ENCODE results near the gene ADAP1. TPM values are rescaled to one million over a fixed set of nuclear protein-coding genes. Genes with fewer than 3 reads are reported as not detected.
"Not testable (repeated sequence)": the region's sequence is repeated elsewhere in the genome, so short reads cannot be mapped to it uniquely, and the experiment has no call there.

The ADAP1 gene, protein sequence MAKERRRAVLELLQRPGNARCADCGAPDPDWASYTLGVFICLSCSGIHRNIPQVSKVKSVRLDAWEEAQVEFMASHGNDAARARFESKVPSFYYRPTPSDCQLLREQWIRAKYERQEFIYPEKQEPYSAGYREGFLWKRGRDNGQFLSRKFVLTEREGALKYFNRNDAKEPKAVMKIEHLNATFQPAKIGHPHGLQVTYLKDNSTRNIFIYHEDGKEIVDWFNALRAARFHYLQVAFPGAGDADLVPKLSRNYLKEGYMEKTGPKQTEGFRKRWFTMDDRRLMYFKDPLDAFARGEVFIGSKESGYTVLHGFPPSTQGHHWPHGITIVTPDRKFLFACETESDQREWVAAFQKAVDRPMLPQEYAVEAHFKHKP
- total RNA-seq: 0.79 and 1.8 TPM in 2 replicates

DNA sequence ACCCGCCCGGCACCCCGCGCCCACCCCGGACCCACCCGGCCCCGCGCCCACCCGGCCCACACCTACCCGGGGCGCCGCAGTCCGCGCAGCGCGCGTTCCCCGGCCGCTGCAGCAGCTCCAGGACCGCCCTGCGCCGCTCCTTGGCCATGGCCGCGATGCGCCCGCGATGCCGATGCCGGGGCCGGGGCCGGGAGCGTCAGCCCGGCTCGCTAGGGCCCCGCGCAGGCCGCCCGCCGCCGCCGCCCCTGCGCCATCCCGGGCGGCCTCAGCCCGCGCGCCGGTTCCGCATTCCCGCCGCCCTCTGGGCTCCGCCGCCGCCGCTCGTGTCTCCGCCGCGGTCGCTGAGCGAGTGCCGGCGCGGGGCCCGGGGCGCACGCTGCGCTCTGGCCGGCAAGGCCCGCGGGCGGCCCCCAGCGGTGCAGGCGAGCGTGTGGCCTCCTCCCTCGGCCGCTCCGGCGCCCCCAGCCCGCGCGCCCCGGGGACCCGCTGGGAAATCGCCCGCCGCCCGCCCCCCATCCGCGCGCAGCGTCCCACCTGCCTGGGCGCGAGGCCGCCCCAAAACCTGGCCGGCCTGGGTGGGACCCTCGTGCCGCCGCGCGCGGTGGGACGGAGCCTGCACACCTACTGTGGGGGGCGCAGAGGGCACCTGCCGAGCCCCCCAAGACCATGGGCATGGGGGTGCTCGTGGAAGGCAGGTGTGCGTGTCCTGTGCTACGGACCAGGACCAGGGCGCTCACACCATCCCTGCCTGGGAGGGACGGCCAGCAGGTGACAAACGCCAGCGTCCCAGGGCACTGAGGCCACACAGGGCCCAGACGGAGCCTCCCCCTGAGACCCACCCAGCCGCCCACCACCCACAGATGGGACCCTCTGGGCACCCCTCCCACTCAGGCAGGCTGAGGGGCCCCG lies at the start of gene ADAP1:
TSS of gene ADAP1 (minus strand) at position 351 of the 909 bp plus-strand sequence. CDS start at position 148, 203 bp downstream.
- no peak for DNase-seq (ENCODE audit: low read depth, low spot score)

DNA sequence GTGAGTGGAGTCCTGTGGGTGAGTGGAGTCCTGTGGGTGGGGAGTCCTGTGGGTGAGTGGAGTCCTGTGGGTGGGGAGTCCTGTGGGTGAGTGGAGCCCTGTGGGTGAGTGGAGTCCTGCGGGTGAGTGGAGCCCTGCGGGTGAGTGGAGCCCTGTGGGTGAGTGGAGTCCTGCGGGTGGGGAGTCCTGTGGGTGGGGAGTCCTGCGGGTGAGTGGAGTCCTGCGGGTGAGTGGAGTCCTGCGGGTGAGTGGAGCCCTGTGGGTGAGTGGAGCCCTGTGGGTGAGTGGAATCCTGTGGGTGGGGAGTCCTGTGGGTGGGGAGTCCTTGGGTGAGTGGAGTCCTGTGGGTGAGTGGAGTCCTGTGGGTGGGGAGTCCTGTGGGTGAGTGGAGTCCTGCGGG lies 48.0 kb upstream of the ADAP1 start:
- not testable (repeated sequence) for DNase-seq (ENCODE audit: low read depth, low spot score)

DNA sequence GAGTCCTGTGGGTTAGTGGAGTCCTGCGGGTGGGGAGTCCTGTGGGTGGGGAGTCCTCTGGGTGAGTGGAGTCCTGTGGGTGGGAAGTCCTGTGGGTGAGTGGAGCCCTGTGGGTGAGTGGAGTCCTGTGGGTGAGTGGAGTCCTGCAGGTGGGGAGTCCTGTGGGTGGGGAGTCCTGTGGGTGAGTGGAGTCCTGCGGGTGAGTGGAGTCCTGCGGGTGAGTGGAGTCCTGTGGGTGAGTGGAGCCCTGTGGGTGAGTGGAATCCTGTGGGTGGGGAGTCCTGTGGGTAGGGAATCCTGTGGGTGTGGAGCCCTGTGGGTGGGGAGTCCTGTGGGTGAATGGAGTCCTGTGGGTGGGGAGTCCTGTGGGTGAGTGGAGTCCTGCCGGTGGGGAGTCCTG lies 47.5 kb upstream of the ADAP1 start:
- not testable (repeated sequence) for DNase-seq (ENCODE audit: low read depth, low spot score)

DNA sequence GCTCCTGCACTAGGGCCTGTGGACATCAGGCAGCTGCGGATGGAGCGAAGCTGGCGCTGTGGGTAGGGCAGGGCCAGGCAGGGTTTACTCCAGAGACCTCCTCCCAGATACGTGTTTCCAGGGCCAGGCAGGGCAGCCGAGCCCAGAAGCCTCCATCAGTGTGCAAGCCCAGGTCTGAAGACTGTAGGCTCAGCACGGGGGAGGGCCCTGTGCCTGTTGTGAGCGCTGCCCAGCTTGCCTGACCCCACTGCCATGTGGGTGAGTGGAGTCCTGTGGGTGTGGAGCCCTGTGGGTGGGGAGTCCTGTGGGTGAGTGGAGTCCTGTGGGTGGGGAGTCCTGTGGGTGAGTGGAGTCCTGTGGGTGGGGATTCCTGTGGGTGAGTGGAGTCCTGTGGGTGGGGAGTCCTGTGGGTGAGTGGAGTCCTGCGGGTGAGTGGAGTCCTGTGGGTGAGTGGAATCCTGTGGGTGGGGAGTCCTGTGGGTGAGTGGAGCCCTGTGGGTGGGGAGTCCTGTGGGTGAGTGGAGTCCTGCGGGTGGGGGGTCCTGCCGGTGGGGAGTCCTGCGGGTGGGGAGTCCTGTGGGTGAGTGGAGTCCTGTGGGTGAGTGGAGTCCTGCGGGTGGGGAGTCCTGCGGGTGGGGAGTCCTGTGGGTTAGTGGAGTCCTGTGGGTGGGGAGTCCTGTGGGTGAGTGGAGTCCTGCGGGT lies 46.7 kb upstream of the ADAP1 start:
- DNase-seq (ENCODE audit: low read depth, low spot score): not testable (repeated sequence)

DNA sequence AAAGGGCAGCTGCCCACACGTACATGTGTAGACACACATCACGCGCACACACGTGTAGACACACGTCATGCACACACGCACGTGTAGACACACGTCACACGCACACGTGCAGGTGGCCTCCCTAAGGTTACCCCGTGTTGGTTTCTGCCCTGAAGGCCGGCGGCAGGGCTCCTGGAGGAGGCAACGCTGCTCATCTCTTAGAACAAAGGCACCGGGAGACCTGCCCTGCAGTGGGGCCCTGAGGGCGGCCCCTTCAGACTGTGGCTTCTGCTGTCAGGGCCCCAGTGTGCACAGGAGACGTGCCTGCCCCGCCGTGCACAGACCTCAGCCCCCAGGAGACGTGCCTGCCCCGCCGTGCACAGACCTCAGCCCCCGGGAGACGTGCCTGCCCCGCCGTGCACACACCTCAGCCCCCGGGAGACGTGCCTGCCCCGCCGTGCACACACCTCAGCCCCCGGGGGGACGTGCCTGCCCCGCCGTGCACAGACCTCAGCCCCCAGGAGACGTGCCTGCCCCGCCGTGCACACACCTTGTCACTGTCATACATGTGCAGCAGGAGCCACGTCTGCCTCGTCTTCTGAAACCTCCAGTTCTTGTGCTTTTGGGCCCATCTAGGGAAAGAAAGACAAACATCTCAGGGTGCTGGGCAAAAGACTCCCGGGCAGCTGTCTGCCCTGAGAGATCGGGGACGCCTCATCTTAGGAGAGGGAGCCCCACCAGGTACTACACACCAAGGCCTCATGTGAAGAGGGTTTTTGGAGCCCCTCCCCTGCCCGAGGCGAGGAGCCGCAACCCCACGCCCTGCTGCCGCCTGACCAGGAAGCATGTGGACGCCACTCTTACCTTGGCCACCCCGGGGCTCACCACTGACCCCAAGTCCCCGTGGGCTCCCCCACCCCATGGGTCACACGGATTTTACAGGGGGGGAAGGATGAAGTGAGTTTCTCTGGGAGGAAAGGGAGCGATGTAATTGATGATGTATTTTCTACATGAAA lies 45.8 kb upstream of the ADAP1 start:
- DNase-seq (ENCODE audit: low read depth, low spot score): no peak

DNA sequence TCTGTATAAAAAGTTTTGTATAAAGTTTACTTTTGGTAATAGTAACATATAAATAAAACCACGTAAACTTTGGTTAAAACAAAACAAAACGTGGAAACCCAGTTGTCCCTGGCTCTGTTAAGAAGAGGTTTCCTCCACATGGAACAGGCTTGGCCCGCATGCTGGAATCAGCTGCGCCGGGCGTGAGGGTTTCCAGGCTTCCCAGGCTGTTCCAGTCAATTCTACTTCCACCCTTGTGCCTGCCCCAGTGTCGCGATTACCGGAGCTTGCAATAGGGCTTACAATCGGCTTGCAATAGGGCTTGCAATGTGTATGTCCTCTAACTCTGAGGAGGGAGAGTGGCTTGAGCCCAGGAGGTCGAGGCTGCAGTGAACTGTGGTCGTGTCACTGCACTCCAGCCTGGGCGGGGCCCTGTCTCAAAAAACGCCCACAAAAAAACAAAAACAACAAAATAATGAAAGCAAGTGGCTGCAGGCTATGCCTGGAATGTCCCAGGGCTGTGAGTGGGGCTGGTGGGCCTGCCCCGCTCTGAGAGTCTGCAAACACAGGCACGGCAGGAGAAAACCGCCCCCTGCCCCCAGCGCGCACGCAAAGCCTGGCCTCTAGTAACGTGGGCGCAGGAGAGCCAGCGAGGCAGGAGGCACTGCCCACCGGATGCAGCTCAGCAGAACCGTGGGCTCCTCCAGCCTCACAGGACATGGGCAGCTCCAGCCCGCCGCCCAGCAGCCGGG lies 44.8 kb upstream of the ADAP1 start:
- DNase-seq (ENCODE audit: low read depth, low spot score): no peak

DNA sequence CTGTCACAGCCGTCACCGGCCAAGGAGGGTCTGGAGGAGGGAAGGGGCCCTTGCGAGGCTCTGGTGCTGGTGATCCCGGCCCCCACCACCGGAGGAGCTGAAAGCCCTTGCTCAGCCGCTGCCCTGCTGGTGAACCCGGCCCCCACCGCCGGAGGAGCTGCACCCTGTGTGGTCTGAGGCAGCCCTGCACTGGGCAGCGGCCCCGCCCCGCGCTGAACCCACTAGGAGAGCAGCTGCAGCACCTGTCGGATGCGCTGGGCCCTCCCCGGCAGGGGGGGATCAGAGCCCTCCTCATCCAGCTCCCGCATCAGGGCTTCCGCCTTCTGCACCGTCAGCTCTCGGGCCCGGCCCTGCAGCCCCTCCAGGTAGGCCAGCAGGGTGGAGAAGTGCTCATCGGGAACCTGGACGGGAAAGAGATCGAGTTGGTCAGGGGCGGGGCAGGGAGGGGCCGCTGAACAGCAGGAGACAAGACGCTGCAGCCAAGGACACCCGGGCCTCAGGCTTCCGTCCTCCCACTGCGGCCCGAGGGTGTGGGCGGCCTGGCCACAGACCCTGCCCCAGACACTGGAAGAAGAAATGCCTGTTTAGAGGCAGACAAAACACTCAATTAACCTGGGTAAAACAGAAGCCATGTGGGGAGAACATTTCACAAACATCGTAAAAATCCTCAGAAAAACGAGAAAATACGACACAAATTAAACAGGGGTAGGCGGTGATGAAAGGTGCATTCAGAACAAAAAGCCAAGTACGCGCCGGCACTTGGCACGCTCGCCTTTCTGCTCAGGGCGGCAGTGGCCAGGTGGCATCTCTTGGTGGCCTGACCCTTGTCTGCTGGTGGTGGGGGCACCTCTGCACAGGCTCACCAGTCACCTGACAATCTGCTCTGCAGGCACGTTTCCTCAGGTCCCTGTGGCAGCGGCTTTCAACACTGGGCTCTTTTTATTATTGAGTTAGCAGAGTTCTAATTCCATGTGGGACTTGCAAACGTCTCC lies 43.2 kb upstream of the ADAP1 start:
- DNase-seq (ENCODE audit: low read depth, low spot score): no peak

DNA sequence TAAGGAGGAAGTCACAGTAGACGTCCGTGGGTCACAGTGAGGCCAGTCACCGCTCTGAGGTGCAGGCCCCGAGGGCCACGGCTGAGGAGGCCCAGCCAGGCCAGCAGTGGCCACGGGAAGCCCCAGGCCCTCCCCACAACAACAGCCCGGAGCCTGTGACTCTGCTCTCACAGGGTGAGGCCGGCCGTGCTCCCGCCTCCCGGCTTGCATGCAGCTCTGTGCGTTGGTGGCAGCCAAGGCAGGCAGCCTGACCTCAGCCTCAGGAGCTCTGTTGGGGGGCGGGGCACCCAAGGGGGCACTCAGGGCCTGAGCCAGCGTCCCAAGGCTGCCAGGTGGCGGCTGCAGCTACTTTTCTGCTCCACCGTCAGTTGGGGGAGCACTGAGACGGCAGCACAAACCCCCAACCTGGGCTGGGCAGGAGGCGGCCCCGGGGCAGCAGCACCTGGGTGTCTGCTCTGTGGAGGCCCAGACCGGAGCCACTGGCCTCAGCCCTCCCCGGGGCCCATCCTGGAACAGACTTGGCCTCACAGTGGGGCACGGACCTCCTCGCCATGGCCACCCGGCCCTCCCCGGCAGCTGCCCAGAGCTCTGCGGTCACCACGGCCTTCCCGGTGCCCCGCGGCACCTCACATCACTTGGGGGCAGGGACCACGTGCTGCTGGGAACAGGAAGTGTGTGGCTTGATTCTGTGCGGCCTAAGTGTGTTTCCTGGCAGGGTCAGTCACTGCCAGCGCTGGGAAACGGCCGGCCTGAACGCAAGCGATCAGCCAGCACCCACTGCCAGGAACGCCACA lies 41.8 kb upstream of the ADAP1 start:
- DNase-seq (ENCODE audit: low read depth, low spot score): no peak

DNA sequence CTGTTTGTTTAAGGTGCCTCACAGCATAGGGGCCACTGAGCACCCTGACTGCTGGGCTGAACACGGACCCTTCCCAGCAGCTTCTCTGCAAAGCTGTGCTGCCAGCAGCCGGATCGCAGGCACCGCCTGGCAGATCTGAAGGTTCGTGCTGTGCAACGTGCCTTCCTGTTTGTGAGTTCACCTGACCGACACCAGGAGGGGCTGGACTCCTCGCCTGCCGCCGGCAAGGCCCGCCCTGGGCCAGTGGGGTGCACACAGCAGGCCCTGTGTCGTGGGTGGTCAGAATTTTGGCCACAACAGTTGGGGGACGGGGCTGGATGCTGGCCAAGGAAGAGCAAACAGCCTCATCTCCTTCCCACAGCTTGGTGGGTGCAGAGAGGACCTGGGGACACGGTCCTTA lies 41.1 kb upstream of the ADAP1 start:
- no peak for DNase-seq (ENCODE audit: low read depth, low spot score)

DNA sequence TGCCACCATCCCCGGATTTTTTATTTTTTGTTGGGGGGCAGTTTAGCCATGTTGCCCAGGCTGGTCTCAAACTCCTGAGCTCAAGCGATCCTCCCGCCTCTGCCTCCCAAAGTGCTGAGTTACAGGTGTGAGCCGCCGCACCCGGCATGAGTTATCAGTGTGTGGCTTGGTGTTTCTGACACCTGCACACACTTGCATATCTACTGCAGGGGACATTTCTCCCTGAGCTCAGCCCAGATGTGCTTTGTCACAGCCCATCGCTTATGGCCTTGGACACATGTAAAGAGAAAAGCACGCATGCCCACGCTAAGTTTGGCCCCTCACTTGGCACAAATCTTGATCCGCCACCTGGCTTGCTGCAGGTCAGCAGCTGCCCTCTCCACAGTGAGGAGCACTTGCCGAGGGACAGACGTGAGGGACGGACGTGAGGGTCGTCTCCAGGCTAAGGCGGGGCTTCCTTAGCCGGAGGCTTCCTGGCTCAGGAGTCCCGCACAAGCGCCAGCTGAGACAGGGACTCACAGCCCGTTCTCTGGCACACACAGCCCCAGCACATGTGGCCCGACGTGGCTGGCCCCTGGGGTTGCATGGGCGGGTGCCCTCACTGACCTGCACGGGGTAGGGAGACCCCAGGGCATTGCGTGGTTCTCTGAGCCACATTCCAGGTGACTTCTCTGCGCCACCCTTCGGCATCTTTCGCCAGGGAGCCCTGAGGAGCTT lies 40.3 kb upstream of the ADAP1 start:
- no peak for DNase-seq (ENCODE audit: low read depth, low spot score)

DNA sequence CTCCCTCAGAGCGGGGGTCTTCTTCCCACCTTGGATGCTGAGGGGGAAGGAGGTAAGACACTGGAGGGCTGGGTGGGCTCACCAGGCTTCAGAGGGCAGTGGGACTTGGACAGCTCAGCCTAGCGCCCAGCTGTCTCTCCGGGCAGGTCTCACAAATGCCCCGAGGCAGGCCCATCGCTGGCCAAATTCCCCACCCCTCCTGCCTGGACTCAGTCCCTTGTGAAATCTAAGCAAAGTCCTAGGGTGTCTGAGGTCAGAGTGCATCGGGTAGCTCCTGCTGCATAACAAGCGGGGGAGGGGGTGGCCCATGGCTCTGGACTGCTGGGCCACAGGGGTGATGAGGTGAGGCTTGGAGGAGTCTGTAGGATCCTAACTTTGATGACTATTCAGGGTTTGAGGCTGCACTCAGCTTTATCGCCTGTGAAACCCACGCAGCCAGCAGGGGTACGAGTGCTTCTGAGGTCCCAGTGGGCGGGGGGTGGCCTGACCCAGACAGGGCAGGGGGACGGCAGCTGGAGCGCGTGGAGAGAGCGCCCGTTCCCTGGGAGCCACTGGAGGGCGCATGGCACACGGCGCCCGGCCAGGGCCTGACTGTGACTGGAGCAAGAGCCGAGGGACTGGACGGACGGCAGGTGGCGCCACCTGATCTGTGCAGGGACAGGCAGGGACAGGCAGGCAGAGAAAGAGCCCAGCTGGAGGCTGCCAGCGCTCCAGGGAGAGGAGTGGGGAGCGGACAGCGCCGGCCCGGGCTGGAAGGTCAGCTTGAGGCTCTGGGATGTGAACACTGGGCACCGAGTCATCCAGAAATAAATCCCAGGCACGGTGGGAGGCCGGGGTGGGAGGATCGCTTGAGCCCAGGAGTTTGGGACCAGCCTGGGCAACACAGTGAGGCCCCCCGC lies 38.5 kb upstream of the ADAP1 start:
- DNase-seq (ENCODE audit: low read depth, low spot score): peak; percentile 90

DNA sequence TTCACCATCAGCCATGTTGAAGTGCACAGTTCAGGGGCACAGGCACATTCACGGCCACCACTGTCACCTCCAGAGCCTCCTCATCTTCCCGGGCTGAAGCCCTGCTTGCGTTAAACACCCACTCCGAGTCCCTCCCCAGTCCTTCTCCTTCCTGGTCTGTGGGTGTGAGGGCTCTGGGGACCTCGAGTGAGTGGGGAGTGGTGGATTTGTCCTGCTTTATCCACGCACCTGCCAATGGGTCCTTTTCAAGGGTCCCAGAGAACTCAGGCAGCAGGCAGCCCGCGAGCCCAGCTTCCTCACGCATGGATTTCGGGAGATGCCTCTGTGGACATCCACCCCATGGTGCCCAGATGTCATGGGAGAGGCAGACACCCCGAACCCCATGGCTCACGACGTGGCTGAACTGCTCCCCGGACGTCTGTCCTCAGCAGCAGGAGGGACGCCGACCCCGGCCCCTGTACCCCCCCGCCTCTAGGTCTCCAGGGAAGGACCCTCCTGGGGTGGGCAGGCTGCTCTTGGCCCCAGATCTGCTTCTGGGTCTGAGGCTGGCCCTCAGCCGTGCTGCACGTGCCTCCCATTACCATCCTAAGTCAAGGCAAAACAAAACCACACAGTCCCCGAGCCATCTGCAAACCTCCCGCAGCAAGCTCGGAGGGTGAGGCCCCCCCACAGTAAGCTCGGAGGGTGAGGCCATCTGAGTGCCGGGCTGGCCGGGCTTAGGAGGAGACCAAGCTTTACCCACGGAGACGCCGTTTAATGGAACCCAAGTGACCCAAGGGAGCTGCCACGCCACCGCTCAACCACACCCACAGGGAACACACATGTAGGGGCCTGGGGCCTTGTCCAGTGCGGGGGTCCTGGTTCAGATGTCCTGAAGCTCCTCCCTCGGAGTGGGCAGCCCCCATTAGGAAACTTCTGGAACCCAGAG lies 37.5 kb upstream of the ADAP1 start:
- no peak for DNase-seq (ENCODE audit: low read depth, low spot score)

DNA sequence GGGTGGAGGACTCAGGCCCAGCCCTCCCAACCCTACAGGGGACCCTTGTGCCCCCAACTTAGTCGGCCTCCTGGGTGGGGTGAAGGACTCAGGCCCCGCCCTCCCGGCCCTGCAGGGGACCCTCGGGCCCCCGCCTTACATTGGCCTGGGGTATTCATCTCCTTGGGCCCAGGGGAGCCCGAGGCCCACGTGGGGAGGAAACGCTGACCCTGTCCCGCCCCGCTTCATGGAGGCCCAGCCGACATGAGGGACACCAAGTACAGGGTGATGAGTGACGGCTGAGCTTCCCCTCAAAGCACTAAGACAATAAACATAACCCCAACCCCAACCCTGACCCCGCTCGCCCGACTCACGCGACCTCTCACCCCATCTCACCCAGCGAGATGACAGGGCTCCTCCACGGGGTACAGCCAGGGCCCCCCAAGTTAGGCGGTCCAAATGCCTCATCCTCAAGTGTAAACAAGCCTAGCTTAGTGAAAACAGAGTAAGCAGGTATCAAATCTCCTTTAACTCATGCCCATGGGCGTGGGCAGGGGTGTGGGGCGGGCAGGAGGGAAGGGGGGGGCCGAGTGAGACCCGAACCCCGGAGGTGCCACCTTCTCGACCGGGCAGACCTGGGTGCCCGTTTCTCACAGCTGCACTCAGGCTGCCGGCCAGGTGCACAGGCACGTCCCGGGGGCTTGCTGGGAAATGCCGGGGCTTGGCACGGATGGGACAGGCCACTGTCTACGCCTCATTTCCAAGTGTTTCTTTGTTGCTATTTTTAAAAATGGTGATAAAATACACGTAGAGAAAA lies 36.7 kb upstream of the ADAP1 start:
- no peak for DNase-seq (ENCODE audit: low read depth, low spot score)

DNA sequence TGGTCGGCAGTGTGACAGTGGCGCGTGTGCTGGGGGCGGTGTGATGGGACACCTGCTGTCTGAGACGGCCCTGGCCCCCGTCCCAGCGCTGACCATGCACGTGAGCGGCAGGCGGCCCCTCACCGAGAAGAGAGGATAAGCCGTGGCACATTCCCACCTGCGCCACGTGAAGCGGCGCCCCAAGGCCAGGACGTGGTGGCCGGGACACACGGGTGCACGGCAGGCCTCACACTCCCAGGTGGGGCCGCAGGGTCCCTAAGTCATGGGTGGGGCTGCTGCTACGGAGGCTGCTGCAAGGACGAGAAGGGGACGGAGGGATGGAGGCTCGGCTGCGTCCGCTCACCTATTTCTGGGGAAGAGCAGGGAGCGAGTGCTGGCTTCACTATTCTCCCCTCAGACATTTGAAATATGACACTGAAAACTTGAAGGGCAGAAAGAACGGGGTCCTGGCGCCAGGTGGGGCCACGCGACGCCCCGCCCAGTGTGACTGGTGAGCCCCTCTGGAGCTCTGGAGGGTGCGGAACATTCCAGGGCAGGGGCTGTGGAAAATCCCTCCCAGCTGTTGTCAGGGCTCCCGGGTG lies 36.0 kb upstream of the ADAP1 start:
- DNase-seq (ENCODE audit: low read depth, low spot score): no peak

All from pulmonary artery endothelial cell (primary cell).